Activated naive CD4-positive, alpha-beta T cell treated with anti-CD3 and anti-CD28 coated beads, Interleukin-2, amount 50 U/mL, for 24 hours (primary cell): Measurements from ENCODE around the gene TRIO.

ENCODE experiments used
- H3K27ac Mint-ChIP-seq: one replicate; pipeline ENCODE4 v1.8.0; 2021; ENCODE audit warnings: mild to moderate bottlenecking, mixed read lengths
- H3K27me3 Mint-ChIP-seq: one replicate; pipeline ENCODE4 v1.8.0; 2021; ENCODE audit warnings: mixed read lengths
- H3K36me3 Mint-ChIP-seq: one replicate; pipeline ENCODE4 v1.8.0; 2021; ENCODE audit warnings: mixed read lengths
- H3K4me1 Mint-ChIP-seq: one replicate; pipeline ENCODE4 v1.8.0; 2021; ENCODE audit warnings: mixed read lengths
- H3K4me3 Mint-ChIP-seq: one replicate; pipeline ENCODE4 v1.8.0; 2021; ENCODE audit warnings: mild to moderate bottlenecking, mixed read lengths
- H3K9me3 Mint-ChIP-seq: one replicate; pipeline ENCODE4 v1.8.0; 2021; ENCODE audit warnings: mixed read lengths

The TRIO gene

GRCh38 chr5:14449052-14449661, 306.0 kb downstream of the TRIO start:
- no peak overlapping the region for H3K27ac Mint-ChIP-seq
- no peak overlapping the region for H3K4me3 Mint-ChIP-seq
- H3K27me3 Mint-ChIP-seq, result no peaks in the 10 kb centered on the region
- no peaks in the 10 kb centered on the region for H3K9me3 Mint-ChIP-seq
- no peaks in the 10 kb centered on the region for H3K4me1 Mint-ChIP-seq
- no peaks in the 10 kb centered on the region for H3K36me3 Mint-ChIP-seq

- Mint-ChIP-seq H3K9me3 (no peaks in the 10 kb centered on the region), H3K36me3 (no peaks in the 10 kb centered on the region), H3K27ac (no peak overlapping the region), H3K4me3 (no peak overlapping the region), H3K27me3 (no peaks in the 10 kb centered on the region), H3K4me1 (no peaks in the 10 kb centered on the region)
Observed at GRCh38 chr5:14450018-14450524, 306.9 kb downstream of the TRIO start.

GRCh38 chr5:14450742-14451141, 307.6 kb downstream of the TRIO start:
- Mint-ChIP-seq H3K4me3 (no peak overlapping the region), H3K27ac (no peak overlapping the region), H3K27me3 (no peaks in the 10 kb centered on the region), H3K4me1 (no peaks in the 10 kb centered on the region), H3K9me3 (no peaks in the 10 kb centered on the region), H3K36me3 (no peaks in the 10 kb centered on the region)

- Mint-ChIP-seq H3K36me3 (no peaks in the 10 kb centered on the region), H3K27me3 (no peaks in the 10 kb centered on the region), H3K9me3 (no peaks in the 10 kb centered on the region), H3K4me1 (no peaks in the 10 kb centered on the region), H3K27ac (no peak overlapping the region), H3K4me3 (no peak overlapping the region)
Observed at GRCh38 chr5:14451871-14452270, 308.7 kb downstream of the TRIO start.

GRCh38 chr5:14452685-14453454, 309.7 kb downstream of the TRIO start:
- Mint-ChIP-seq H3K4me1 (no peaks in the 10 kb centered on the region), H3K36me3 (no peaks in the 10 kb centered on the region), H3K27me3 (no peaks in the 10 kb centered on the region), H3K9me3 (no peaks in the 10 kb centered on the region), H3K4me3 (no peak overlapping the region), H3K27ac (no peak overlapping the region)

GRCh38 chr5:14453481-14453880, 310.3 kb downstream of the TRIO start:
- no peak overlapping the region for H3K27ac Mint-ChIP-seq
- H3K4me1 Mint-ChIP-seq, result no peaks in the 10 kb centered on the region
- no peaks in the 10 kb centered on the region for H3K9me3 Mint-ChIP-seq
- no peak overlapping the region for H3K4me3 Mint-ChIP-seq
- H3K36me3 Mint-ChIP-seq, result no peaks in the 10 kb centered on the region
- H3K27me3 Mint-ChIP-seq, result no peaks in the 10 kb centered on the region

GRCh38 chr5:14455814-14456321, 312.7 kb downstream of the TRIO start:
- Mint-ChIP-seq H3K27ac (no peak overlapping the region), H3K9me3 (no peaks in the 10 kb centered on the region), H3K27me3 (no peaks in the 10 kb centered on the region), H3K4me1 (no peaks in the 10 kb centered on the region), H3K36me3 (no peaks in the 10 kb centered on the region), H3K4me3 (no peak overlapping the region)

- Mint-ChIP-seq H3K4me1 (no peaks in the 10 kb centered on the region), H3K27ac (no peak overlapping the region), H3K36me3 (no peaks in the 10 kb centered on the region), H3K4me3 (no peak overlapping the region), H3K27me3 (no peaks in the 10 kb centered on the region), H3K9me3 (no peaks in the 10 kb centered on the region)
Observed at GRCh38 chr5:14457476-14457875, 314.3 kb downstream of the TRIO start.

- Mint-ChIP-seq H3K36me3 (no peaks in the 10 kb centered on the region), H3K27me3 (no peaks in the 10 kb centered on the region), H3K27ac (no peak overlapping the region), H3K4me3 (no peak overlapping the region), H3K9me3 (no peaks in the 10 kb centered on the region), H3K4me1 (no peaks in the 10 kb centered on the region)
Observed at GRCh38 chr5:14458414-14458813, 315.3 kb downstream of the TRIO start.

GRCh38 chr5:14460844-14461398, 317.8 kb downstream of the TRIO start:
- Mint-ChIP-seq H3K4me1 (no peaks in the 10 kb centered on the region), H3K27ac (no peak overlapping the region), H3K27me3 (no peaks in the 10 kb centered on the region), H3K36me3 (no peaks in the 10 kb centered on the region), H3K4me3 (no peak overlapping the region), H3K9me3 (no peaks in the 10 kb centered on the region)

GRCh38 chr5:14462681-14463080, 319.5 kb downstream of the TRIO start:
- Mint-ChIP-seq H3K4me1 (no peaks in the 10 kb centered on the region), H3K36me3 (no peaks in the 10 kb centered on the region), H3K4me3 (no peak overlapping the region), H3K9me3 (no peaks in the 10 kb centered on the region), H3K27ac (no peak overlapping the region), H3K27me3 (no peaks in the 10 kb centered on the region)

- Mint-ChIP-seq H3K9me3 (no peaks in the 10 kb centered on the region), H3K4me1 (no peaks in the 10 kb centered on the region), H3K4me3 (no peak overlapping the region), H3K36me3 (no peaks in the 10 kb centered on the region), H3K27me3 (no peaks in the 10 kb centered on the region), H3K27ac (no peak overlapping the region)
Observed at GRCh38 chr5:14463629-14464028, 320.5 kb downstream of the TRIO start.

GRCh38 chr5:14464096-14464495, 321.0 kb downstream of the TRIO start:
- no peaks in the 10 kb centered on the region for H3K36me3 Mint-ChIP-seq

GRCh38 chr5:14464671-14465070, 321.5 kb downstream of the TRIO start:
- Mint-ChIP-seq H3K27ac (no peak overlapping the region), H3K36me3 (no peaks in the 10 kb centered on the region), H3K4me1 (no peaks in the 10 kb centered on the region), H3K27me3 (no peaks in the 10 kb centered on the region), H3K9me3 (no peaks in the 10 kb centered on the region), H3K4me3 (no peak overlapping the region)

More at GRCh38 chr5:14464096-14464495, 321.0 kb downstream of the TRIO start:
- H3K4me3 Mint-ChIP-seq, result no peak overlapping the region
- no peak overlapping the region for H3K27ac Mint-ChIP-seq
- H3K4me1 Mint-ChIP-seq, result no peaks in the 10 kb centered on the region
- no peaks in the 10 kb centered on the region for H3K27me3 Mint-ChIP-seq
- H3K9me3 Mint-ChIP-seq, result no peaks in the 10 kb centered on the region

- no peaks in the 10 kb centered on the region for H3K4me1 Mint-ChIP-seq
- H3K9me3 Mint-ChIP-seq, result no peaks in the 10 kb centered on the region
- no peaks in the 10 kb centered on the region for H3K27me3 Mint-ChIP-seq
- no peak overlapping the region for H3K4me3 Mint-ChIP-seq
- no peaks in the 10 kb centered on the region for H3K36me3 Mint-ChIP-seq
- no peak overlapping the region for H3K27ac Mint-ChIP-seq
Observed at GRCh38 chr5:14465116-14465515, 322.0 kb downstream of the TRIO start.

GRCh38 chr5:14465776-14466175, 322.6 kb downstream of the TRIO start:
- no peaks in the 10 kb centered on the region for H3K36me3 Mint-ChIP-seq
- H3K4me3 Mint-ChIP-seq, result no peak overlapping the region
- no peaks in the 10 kb centered on the region for H3K9me3 Mint-ChIP-seq
- no peaks in the 10 kb centered on the region for H3K27me3 Mint-ChIP-seq
- H3K4me1 Mint-ChIP-seq, result no peaks in the 10 kb centered on the region
- H3K27ac Mint-ChIP-seq, result no peak overlapping the region
